ENCODE results near the gene TBC1D13. TPM values are rescaled to one million over a fixed set of nuclear protein-coding genes. Genes with fewer than 3 reads are reported as not detected.
A peak's percentile ranks its signal among the peaks of the same experiment; 100 is the strongest.

Gene TBC1D13
- total and polyA plus RNA-seq, 2 experiments from 2014 or later, result 8.3 to 19.4 TPM

- Histone ChIP-seq H2AFZ (no peak overlapping the region), H3K4me1 (ENCODE audit: insufficient read depth) (no peaks in the 10 kb centered on the region; the same call in 1 of the 2 replicates), H4K20me1 (replicated peaks; ENCODE audit: insufficient read depth) (peaks cover 15% of the 10 kb centered on the region), H3K4me3 (no peak overlapping the region), H3K4me2 (no peak overlapping the region), H3F3A (replicated peaks; ENCODE audit: low read depth) (peaks cover 6% of the 10 kb centered on the region), H3K79me2 (replicated peaks; ENCODE audit: insufficient read depth) (no peaks in the 10 kb centered on the region), H3K27ac (ENCODE audit: low read depth) (no peak overlapping the region), H3K9me2 (ENCODE audit: insufficient read depth) (no peaks in the 10 kb centered on the region), H3K27me3 (ENCODE audit: insufficient read depth) (no peaks in the 10 kb centered on the region; the same call in 1 of the 2 replicates), H3K36me3 (ENCODE audit: insufficient read depth) (peaks cover 13% of the 10 kb centered on the region; the same call in 1 of the 2 replicates)
- no peak for DNase-seq (ENCODE audit: low spot score)
- H3K27ac Mint-ChIP-seq, result 0 out of 2 replicates have a peak overlapping the region, but pooled peaks have one; percentile 44
- peaks cover 12% of the 10 kb centered on the region; the same call in 2 of the 3 replicates for H3K4me1 Mint-ChIP-seq
- no peak for TF ChIP-seq REST (IDR thresholded peaks at IDR 0.05; ENCODE audit: unreplicated experiment)
- no peak for TF ChIP-seq ZNF114 (CRISPR knock-in tag; IDR thresholded peaks at IDR 0.05)
- no peak for TF ChIP-seq ETS1 (IDR thresholded peaks at IDR 0.05)
- no peaks in the 10 kb centered on the region for H3K9me3 Mint-ChIP-seq
- H3K4me3 Mint-ChIP-seq, result no peak overlapping the region; the same call in 2 of the 3 replicates
- H3K36me3 Mint-ChIP-seq (ENCODE audit: low read depth), result peaks cover 39% of the 10 kb centered on the region
- H3K27me3 Mint-ChIP-seq (ENCODE audit: insufficient read depth, low read depth, poor library complexity), result peaks cover 31% of the 10 kb centered on the region
- no peak for ATAC-seq
Measured at GRCh38 chr9:128820665-128821583, 33.9 kb downstream of the TBC1D13 start.

GRCh38 chr9:128821584-128822406 lies 34.7 kb downstream of the TBC1D13 start:
- no peaks in the 10 kb centered on the region for H3K9me2 ChIP-seq (ENCODE audit: insufficient read depth)
- no peak overlapping the region for H2AFZ ChIP-seq
- H3K27ac ChIP-seq (ENCODE audit: low read depth), result no peak overlapping the region
- H3K4me3 Mint-ChIP-seq, result no peak overlapping the region; the same call in 2 of the 3 replicates
- peaks cover 14% of the 10 kb centered on the region; the same call in 1 of the 2 replicates for H3K36me3 ChIP-seq (ENCODE audit: insufficient read depth)
- TF ChIP-seq POLR2AphosphoS5 (IDR thresholded peaks at IDR 0.05; ENCODE audit: low read depth) (peak; percentile 17; the same call in 1 of the 2 replicates), JUNB (IDR thresholded peaks at IDR 0.05; ENCODE audit: unreplicated experiment) (no peak)
- no peaks in the 10 kb centered on the region for H3K9me3 Mint-ChIP-seq
- peaks cover 6% of the 10 kb centered on the region for H3F3A ChIP-seq (replicated peaks; ENCODE audit: low read depth)
- peaks cover 12% of the 10 kb centered on the region; the same call in 2 of the 3 replicates for H3K4me1 Mint-ChIP-seq
- no peak overlapping the region for H3K4me3 ChIP-seq
- H3K27me3 Mint-ChIP-seq (ENCODE audit: insufficient read depth, low read depth, poor library complexity), result peaks cover 31% of the 10 kb centered on the region
- no peaks in the 10 kb centered on the region; the same call in 1 of the 2 replicates for H3K4me1 ChIP-seq (ENCODE audit: insufficient read depth)
- DNase-seq (ENCODE audit: low spot score) (no peak), ATAC-seq (no peak)
- H3K27me3 ChIP-seq (ENCODE audit: insufficient read depth), result no peaks in the 10 kb centered on the region; the same call in 1 of the 2 replicates
- peaks cover 19% of the 10 kb centered on the region for H4K20me1 ChIP-seq (replicated peaks; ENCODE audit: insufficient read depth)
- H3K4me2 ChIP-seq, result no peak overlapping the region
- no peak overlapping the region for H3K27ac Mint-ChIP-seq
- H3K36me3 Mint-ChIP-seq (ENCODE audit: low read depth), result peaks cover 48% of the 10 kb centered on the region
- H3K79me2 ChIP-seq (replicated peaks; ENCODE audit: insufficient read depth), result no peaks in the 10 kb centered on the region
